Hepatocyte (in vitro differentiated cells): ENCODE measurements around the gene SDCBP2. TPM values are rescaled to one million over a fixed set of nuclear protein-coding genes. Genes with fewer than 3 reads are reported as not detected.

Experiments used
- DNase-seq: peaks from one replicate; pipeline ENCODE4 v3.0.0-alpha.2; 2016; ENCODE audit warnings: low spot score
- H2AFZ ChIP-seq: fragments of 200-600 bp; sonication (generic); 2 replicates; pipeline ENCODE4 v1.6.0; 2016; ENCODE audit warnings: antibody characterized with exemption, mild to moderate bottlenecking
- H3K27ac ChIP-seq: fragments of 200-600 bp; sonication (generic); 2 replicates; pipeline ENCODE4 v1.5.1; 2016; ENCODE audit warnings: mild to moderate bottlenecking
- H3K27me3 ChIP-seq: fragments of 200-600 bp; sonication (generic); 2 replicates; pipeline ENCODE4 v1.6.1; 2016
- H3K36me3 ChIP-seq: fragments of 200-600 bp; sonication (generic); replicated peaks from 2 replicates; pipeline ENCODE4 v1.5.1; 2016; ENCODE audit warnings: low read depth; ENCODE audit not compliant: insufficient read depth
- H3K4me1 ChIP-seq: fragments of 200-600 bp; sonication (generic); 2 replicates; pipeline ENCODE4 v1.5.1; 2016; ENCODE audit warnings: mild to moderate bottlenecking, moderate library complexity; ENCODE audit not compliant: insufficient read depth
- H3K4me2 ChIP-seq: fragments of 200-600 bp; sonication (generic); 2 replicates; pipeline ENCODE4 v1.6.0; 2016
- H3K4me3 ChIP-seq: fragments of 200-600 bp; sonication (generic); 2 replicates; pipeline ENCODE4 v1.5.1; 2016; ENCODE audit warnings: mild to moderate bottlenecking
- H3K79me2 ChIP-seq: fragments of 200-600 bp; sonication (generic); 2 replicates; pipeline ENCODE4 v1.6.0; 2017; ENCODE audit warnings: mild to moderate bottlenecking
- H3K9me2 ChIP-seq: fragments of 200-600 bp; sonication (generic); replicated peaks from 2 replicates; pipeline ENCODE4 v1.6.0; 2017; ENCODE audit warnings: mild to moderate bottlenecking; ENCODE audit not compliant: insufficient read depth
- H3K9me3 ChIP-seq: fragments of 200-600 bp; sonication (generic); 2 replicates; pipeline ENCODE4 v1.5.1; 2016; ENCODE audit warnings: low read depth, mild to moderate bottlenecking
- H4K20me1 ChIP-seq: fragments of 200-600 bp; sonication (generic); 2 replicates; pipeline ENCODE4 v1.6.0; 2016; ENCODE audit warnings: mild to moderate bottlenecking; ENCODE audit not compliant: insufficient read depth, poor library complexity, severe bottlenecking
- CTCF ChIP-seq: fragments of 200-600 bp; sonication (generic); IDR thresholded peaks from 2 replicates; pipeline ENCODE4 v1.5.1; 2016; ENCODE audit warnings: antibody characterized with exemption, mild to moderate bottlenecking; ENCODE audit not compliant: poor library complexity
- EZH2 ChIP-seq: fragments of 200-600 bp; sonication (generic); IDR thresholded peaks from 2 replicates; pipeline ENCODE4 v1.6.1; 2016; ENCODE audit warnings: antibody characterized with exemption, mild to moderate bottlenecking, borderline replicate concordance
- EZH2phosphoT487 ChIP-seq: fragments of 200-600 bp; sonication (generic); IDR thresholded peaks from one replicate; pipeline ENCODE4 v1.6.1; 2018; ENCODE audit warnings: antibody characterized with exemption, mild to moderate bottlenecking, low read depth, moderate library complexity; ENCODE audit not compliant: unreplicated experiment, severe bottlenecking
- WGBS: methylation state at CpG from one replicate; pipeline ENCODE4 v1.1.6; 2016; ENCODE audit warnings: low lambda C conversion rate; ENCODE audit errors: missing lambda C conversion rate; 5-methylcytosine and 5-hydroxymethylcytosine counted together
- polyA plus RNA-seq: library from polyadenylated mRNA; unstranded; fragments of >200 nt; fragmentation: Nextera tagmentation; extraction: Ambion mirVana; gene quantifications from 2 replicates; pipeline ENCODE4 v1.2.1, GENCODE V29; 2016
- total RNA-seq: library from RNA; depleted of rRNA; stranded (reverse); fragments of >200 nt; gene quantifications from 2 replicates; pipeline ENCODE4 v1.2.3, GENCODE V29; 2014

SDCBP2 gene
- total and polyA plus RNA-seq, 2 experiments from 2014 or later, result 64.1 to 83.3 TPM

- no peaks in the 10 kb centered on the region for H3K27me3 ChIP-seq
- H3K79me2 ChIP-seq, result no peaks in the 10 kb centered on the region
- H3K4me2 ChIP-seq, result no peak overlapping the region
- 81% methylated on average over 2 of the region's 2 CpGs for WGBS
- H3K36me3 ChIP-seq, result no peaks in the 10 kb centered on the region
- H4K20me1 ChIP-seq, result no peaks in the 10 kb centered on the region
- no peaks in the 10 kb centered on the region for H3K4me1 ChIP-seq
- no peak overlapping the region for H2AFZ ChIP-seq
- no peak overlapping the region for H3K4me3 ChIP-seq
- H3K9me2 ChIP-seq, result no peaks in the 10 kb centered on the region
- H3K27ac ChIP-seq, result no peak overlapping the region
- no peaks in the 10 kb centered on the region for H3K9me3 ChIP-seq
- DNase-seq, result no peak
- TF ChIP-seq CTCF (no peak), EZH2phosphoT487 (no peak), EZH2 (no peak)
These were observed 55.6 kb downstream of the SDCBP2 start for GRCh38 chr20:1273366-1273765.

- H3K36me3 ChIP-seq, result no peaks in the 10 kb centered on the region
- H4K20me1 ChIP-seq, result no peaks in the 10 kb centered on the region
- H3K4me3 ChIP-seq, result no peak overlapping the region
- no peak for DNase-seq
- H3K9me3 ChIP-seq, result no peaks in the 10 kb centered on the region
- no peaks in the 10 kb centered on the region for H3K27me3 ChIP-seq
- no peaks in the 10 kb centered on the region for H3K4me1 ChIP-seq
- no peak overlapping the region for H3K4me2 ChIP-seq
- 86% methylated on average over 6 of the region's 6 CpGs for WGBS
- no peaks in the 10 kb centered on the region for H3K79me2 ChIP-seq
- H3K9me2 ChIP-seq, result no peaks in the 10 kb centered on the region
- TF ChIP-seq EZH2, result no peak
- no peak for TF ChIP-seq CTCF
- no peak for TF ChIP-seq EZH2phosphoT487
- no peak overlapping the region for H3K27ac ChIP-seq
- H2AFZ ChIP-seq, result no peak overlapping the region
These were observed 56.4 kb downstream of the SDCBP2 start for GRCh38 chr20:1272368-1273100.

GRCh38 chr20:1269850-1270249 is 59.1 kb downstream of the SDCBP2 start:
- no peaks in the 10 kb centered on the region for H3K79me2 ChIP-seq
- peaks cover 7% of the 10 kb centered on the region for H3K4me1 ChIP-seq
- no peaks in the 10 kb centered on the region for H4K20me1 ChIP-seq
- H2AFZ ChIP-seq, result no peak overlapping the region
- no peak for DNase-seq
- no peaks in the 10 kb centered on the region for H3K9me3 ChIP-seq
- no peaks in the 10 kb centered on the region for H3K27me3 ChIP-seq
- no peaks in the 10 kb centered on the region for H3K36me3 ChIP-seq
- no peaks in the 10 kb centered on the region for H3K9me2 ChIP-seq
- H3K4me3 ChIP-seq, result no peak overlapping the region
- whole genome bisulfite sequencing, result 100% methylated on average over 3 of the region's 3 CpGs
- H3K4me2 ChIP-seq, result no peak overlapping the region
- no peak overlapping the region for H3K27ac ChIP-seq
- TF ChIP-seq EZH2 (no peak), EZH2phosphoT487 (no peak), CTCF (no peak)

- no peak overlapping the region for H2AFZ ChIP-seq
- H3K4me3 ChIP-seq, result no peak overlapping the region
- 93% methylated on average over 8 of the region's 8 CpGs for WGBS
These were observed 59.7 kb downstream of the SDCBP2 start for GRCh38 chr20:1269235-1269634.

More at GRCh38 chr20:1269235-1269634, 59.7 kb downstream of the SDCBP2 start:
- DNase-seq, result no peak
- H3K9me3 ChIP-seq, result no peaks in the 10 kb centered on the region
- TF ChIP-seq CTCF (no peak), EZH2phosphoT487 (no peak), EZH2 (no peak)
- no peaks in the 10 kb centered on the region for H3K79me2 ChIP-seq
- no peaks in the 10 kb centered on the region for H3K27me3 ChIP-seq
- H3K4me1 ChIP-seq, result peaks cover 7% of the 10 kb centered on the region
- H3K27ac ChIP-seq, result no peak overlapping the region
- no peak overlapping the region for H3K4me2 ChIP-seq
- no peaks in the 10 kb centered on the region for H4K20me1 ChIP-seq
- H3K9me2 ChIP-seq, result no peaks in the 10 kb centered on the region
- H3K36me3 ChIP-seq, result no peaks in the 10 kb centered on the region
